HEK293T (cell line): ENCODE measurements around the gene CORT.
A peak's percentile ranks its signal among the peaks of the same experiment; 100 is the strongest.
"Not testable (repeated sequence)": the region's sequence is repeated elsewhere in the genome, so short reads cannot be mapped to it uniquely, and the experiment has no call there.

Source experiments
- CTCF ChIA-PET: fragments of 350-600 bp; formaldehyde crosslinking; extraction: SDS; loops from one replicate; lab custom pipeline; 2021; ENCODE audit warnings: antibody characterized with exemption, inconsistent platforms; lab: Yijun Ruan, JAX
- POLR2A ChIA-PET: fragments of 350-600 bp; formaldehyde crosslinking; extraction: SDS; loops from one replicate; lab custom pipeline; 2020; ENCODE audit warnings: antibody characterized with exemption, inconsistent platforms; lab: Yijun Ruan, JAX
- DNase-seq: peaks from one replicate; pipeline ENCODE4 v3.0.0; 2012; ENCODE audit warnings: mixed read lengths; ENCODE audit errors: extremely low spot score
- ARNT ChIP-seq: fragments of 450-650 bp; IDR thresholded peaks from 2 replicates; pipeline ENCODE4 v1.6.1; 2017; ENCODE audit warnings: mild to moderate bottlenecking
- BHLHE40 ChIP-seq: fragments of 450-650 bp; IDR thresholded peaks from 2 replicates; pipeline ENCODE4 v1.6.1; 2016; ENCODE audit warnings: mild to moderate bottlenecking, moderate library complexity, borderline replicate concordance
- CTBP1 ChIP-seq: fragments of 450-650 bp; IDR thresholded peaks from 2 replicates; pipeline ENCODE4 v1.6.1; 2016; ENCODE audit warnings: borderline replicate concordance
- ELF4 ChIP-seq: fragments of 450-650 bp; IDR thresholded peaks from 2 replicates; pipeline ENCODE4 v1.6.1; 2017; ENCODE audit warnings: antibody characterized with exemption
- FOXA1 ChIP-seq: fragments of 450-650 bp; IDR thresholded peaks from 2 replicates; pipeline ENCODE4 v1.6.1; 2016; ENCODE audit warnings: mild to moderate bottlenecking
- FOXK2 ChIP-seq: fragments of 450-650 bp; IDR thresholded peaks from 2 replicates; pipeline ENCODE4 v1.6.1; 2016; ENCODE audit warnings: mild to moderate bottlenecking
- HDGF ChIP-seq: fragments of 450-650 bp; IDR thresholded peaks from 2 replicates; pipeline ENCODE4 v1.6.1; 2017; ENCODE audit warnings: antibody characterized with exemption, borderline replicate concordance
- L3MBTL2 ChIP-seq: fragments of 450-650 bp; conservative IDR thresholded peaks from 2 replicates; pipeline ENCODE4 v1.6.1; 2016; ENCODE audit warnings: mild to moderate bottlenecking
- LEF1 ChIP-seq: fragments of 450-650 bp; IDR thresholded peaks from 2 replicates; pipeline ENCODE4 v1.6.1; 2017; ENCODE audit warnings: mild to moderate bottlenecking, borderline replicate concordance
- NFRKB ChIP-seq: fragments of 450-650 bp; IDR thresholded peaks from 2 replicates; pipeline ENCODE4 v1.6.1; 2016; ENCODE audit warnings: mild to moderate bottlenecking, moderate library complexity
- SP1 ChIP-seq: fragments of 450-650 bp; IDR thresholded peaks from 2 replicates; pipeline ENCODE4 v1.6.1; 2017
- SUZ12 ChIP-seq: fragments of 450-650 bp; IDR thresholded peaks from 2 replicates; pipeline ENCODE4 v1.6.1; 2016; ENCODE audit warnings: mild to moderate bottlenecking
- TARDBP ChIP-seq: fragments of 450-650 bp; IDR thresholded peaks from 2 replicates; pipeline ENCODE4 v1.6.1; 2016
- ZNF384 ChIP-seq: fragments of 450-650 bp; IDR thresholded peaks from 2 replicates; pipeline ENCODE4 v1.6.1; 2016
- TF ChIP-seq, protein P1 (sequence below): fragments of 450-650 bp; IDR thresholded peaks from 2 replicates; pipeline ENCODE4 v1.6.1; 2016

Gene CORT

DNA sequence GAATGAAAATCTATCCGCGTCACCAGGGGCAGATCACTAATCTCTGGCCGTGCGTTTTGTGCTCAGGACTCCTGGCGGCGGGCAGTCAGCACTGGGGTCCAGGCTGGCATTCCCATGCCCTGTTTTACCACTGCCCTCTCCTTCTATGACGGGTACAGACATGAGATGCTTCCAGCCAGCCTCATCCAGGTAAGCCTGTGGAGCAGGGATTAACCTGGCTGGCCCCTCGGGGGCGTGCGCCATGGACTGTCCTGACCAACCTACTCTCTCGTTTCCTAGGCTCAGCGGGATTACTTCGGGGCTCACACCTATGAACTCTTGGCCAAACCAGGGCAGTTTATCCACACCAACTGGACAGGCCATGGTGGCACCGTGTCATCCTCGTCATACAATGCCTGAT, 30.5 kb upstream of the CORT start:
- TF ChIP-seq CTBP1, result no peak
- TF ChIP-seq FOXK2, result no peak
- TF ChIP-seq ZNF384, result no peak
- TF ChIP-seq TARDBP, result no peak
- TF ChIP-seq, protein P1, sequence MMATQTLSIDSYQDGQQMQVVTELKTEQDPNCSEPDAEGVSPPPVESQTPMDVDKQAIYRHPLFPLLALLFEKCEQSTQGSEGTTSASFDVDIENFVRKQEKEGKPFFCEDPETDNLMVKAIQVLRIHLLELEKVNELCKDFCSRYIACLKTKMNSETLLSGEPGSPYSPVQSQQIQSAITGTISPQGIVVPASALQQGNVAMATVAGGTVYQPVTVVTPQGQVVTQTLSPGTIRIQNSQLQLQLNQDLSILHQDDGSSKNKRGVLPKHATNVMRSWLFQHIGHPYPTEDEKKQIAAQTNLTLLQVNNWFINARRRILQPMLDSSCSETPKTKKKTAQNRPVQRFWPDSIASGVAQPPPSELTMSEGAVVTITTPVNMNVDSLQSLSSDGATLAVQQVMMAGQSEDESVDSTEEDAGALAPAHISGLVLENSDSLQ, result no peak
- DNase-seq, result no peak
- ChIA-PET CTCF (no interaction called here), POLR2A (no interaction called here)

DNA sequence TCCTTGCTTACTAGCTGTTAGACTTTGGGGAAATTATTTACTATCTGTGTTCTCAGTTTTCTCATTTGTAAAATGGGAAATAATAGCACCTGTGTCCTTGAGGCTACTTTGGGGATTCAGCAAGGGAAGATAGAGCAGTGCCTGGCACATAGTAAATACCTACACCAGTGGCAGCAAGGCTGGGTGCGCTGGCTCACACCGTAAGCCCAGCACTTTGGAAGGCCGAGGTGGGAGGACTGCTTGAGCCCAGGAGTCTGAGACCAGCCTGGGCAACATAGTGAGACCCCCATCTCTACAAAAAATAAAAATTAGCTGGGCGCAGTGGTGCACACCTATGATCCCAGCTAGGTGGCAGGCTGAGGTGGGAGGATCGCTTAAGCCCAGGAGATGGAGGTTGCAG, 28.2 kb upstream of the CORT start:
- ChIA-PET CTCF (no interaction called here), POLR2A (interaction anchor here (1.2 kb wide), 1 partner anchor 9 kb away, joined by 3 read pairs; no protein-coding TSS in a partner anchor)
- no peak for DNase-seq
- TF ChIP-seq FOXK2, result no peak
- TF ChIP-seq SP1, result no peak
- TF ChIP-seq, protein P1, result no peak
- no peak for TF ChIP-seq HDGF
- no peak for TF ChIP-seq L3MBTL2
- TF ChIP-seq ELF4, result no peak
- TF ChIP-seq FOXA1, result no peak
- TF ChIP-seq BHLHE40, result no peak
- no peak for TF ChIP-seq SUZ12
- no peak for TF ChIP-seq ARNT
- TF ChIP-seq TARDBP, result no peak

DNA sequence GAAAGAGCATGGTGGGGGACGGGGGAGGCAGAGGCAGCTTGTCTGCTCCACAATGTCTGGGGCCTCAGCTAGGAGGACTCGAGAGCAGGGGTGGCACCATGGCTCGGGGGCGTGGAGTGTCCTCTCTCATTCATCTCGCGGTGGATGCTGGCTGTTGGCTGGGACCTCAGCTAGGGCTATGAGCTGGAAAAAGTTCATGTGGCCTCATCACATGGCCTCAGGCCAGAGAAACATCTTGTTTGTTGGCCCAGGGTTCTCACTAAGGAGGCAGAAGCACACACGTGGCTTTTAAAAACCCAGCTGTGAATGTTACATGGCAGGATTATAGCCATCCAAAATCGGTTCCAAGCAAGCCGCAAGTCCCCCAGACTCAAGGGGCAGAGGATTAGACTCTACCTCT, 25.8 kb upstream of the CORT start:
- POLR2A ChIA-PET, result interaction anchor here (0.8 kb wide), 1 partner anchor 26 kb away, joined by 3 read pairs; no protein-coding TSS in a partner anchor
- DNase-seq, result no peak
- TF ChIP-seq L3MBTL2, result no peak
- TF ChIP-seq FOXK2, result no peak
- no peak for TF ChIP-seq FOXA1
- no peak for TF ChIP-seq HDGF
- no peak for TF ChIP-seq CTBP1
- TF ChIP-seq SUZ12, result no peak
- no peak for TF ChIP-seq NFRKB
- CTCF ChIA-PET, result interaction anchor here (0.6 kb wide), 1 partner anchor 47 kb away, joined by 4 read pairs; no protein-coding TSS in a partner anchor

DNA sequence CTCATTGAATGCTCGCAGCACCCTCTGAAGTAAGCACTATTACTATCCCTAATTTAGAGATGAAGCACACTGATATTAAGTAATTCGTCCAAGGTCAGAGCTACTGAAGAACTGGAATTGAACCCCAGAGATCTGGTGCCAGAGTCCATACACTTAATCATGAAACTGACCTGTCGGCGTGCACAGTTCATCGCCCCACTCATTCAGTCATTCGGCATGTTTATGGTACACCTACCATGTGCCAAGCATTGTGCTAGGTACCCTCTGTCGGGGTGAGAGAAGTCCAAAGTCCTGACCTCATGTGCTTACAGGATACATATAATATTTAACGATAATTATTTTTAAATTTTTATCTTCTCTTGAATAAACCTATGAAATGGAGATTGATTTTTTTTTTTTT, 25.2 kb upstream of the CORT start:
- CTCF ChIA-PET, result interaction anchor here (0.6 kb wide), 1 partner anchor 47 kb away, joined by 4 read pairs; no protein-coding TSS in a partner anchor
- POLR2A ChIA-PET, result interaction anchor here (0.8 kb wide), 1 partner anchor 26 kb away, joined by 3 read pairs; no protein-coding TSS in a partner anchor
- no peak for DNase-seq
- TF ChIP-seq FOXK2 (no peak), LEF1 (no peak), ELF4 (no peak), L3MBTL2 (no peak), FOXA1 (no peak), SUZ12 (no peak)
- TF ChIP-seq, protein P1, result no peak

DNA sequence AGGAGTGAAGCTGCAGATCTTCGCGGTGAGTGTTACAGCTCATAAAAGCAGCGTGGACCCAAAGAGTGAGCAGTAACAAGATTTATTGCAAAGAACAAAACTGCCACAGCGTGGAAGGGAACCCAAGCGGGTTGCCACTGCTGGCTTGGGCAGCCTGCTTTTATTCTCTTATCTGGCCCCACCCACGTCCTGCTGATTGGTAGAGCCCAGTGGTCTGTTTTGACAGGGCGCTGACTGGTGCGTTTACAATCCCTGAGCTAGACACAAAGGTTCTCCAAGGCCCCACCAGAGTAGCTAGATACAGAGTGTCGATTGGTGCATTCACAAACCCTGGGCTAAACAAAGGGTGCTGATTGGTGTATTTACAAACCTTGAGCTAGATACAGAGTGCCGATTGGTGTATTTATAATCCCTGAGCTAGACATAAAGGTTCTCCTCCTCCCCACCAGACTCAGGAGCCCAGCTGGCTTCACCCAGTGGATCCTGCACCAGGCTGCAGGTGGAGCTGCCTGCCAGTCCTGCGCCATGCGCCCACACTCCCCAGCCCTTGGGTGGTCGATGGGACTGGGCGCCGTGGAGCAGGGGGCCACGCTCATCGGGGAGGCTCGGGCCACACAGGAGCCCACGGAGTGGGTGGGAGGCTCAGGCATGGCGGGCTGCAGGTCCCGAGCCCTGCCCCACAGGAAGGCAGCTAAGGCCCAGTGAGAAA, 23.9 kb upstream of the CORT start:
- POLR2A ChIA-PET, DNase-seq: not testable (repeated sequence)
- TF ChIP-seq, protein P1, result 0 out of 2 replicates have a peak, but pooled peaks have one; percentile 16
- CTCF ChIA-PET, result interaction anchor here (0.6 kb wide), 1 partner anchor 48 kb away, joined by 3 read pairs; no protein-coding TSS in a partner anchor

DNA sequence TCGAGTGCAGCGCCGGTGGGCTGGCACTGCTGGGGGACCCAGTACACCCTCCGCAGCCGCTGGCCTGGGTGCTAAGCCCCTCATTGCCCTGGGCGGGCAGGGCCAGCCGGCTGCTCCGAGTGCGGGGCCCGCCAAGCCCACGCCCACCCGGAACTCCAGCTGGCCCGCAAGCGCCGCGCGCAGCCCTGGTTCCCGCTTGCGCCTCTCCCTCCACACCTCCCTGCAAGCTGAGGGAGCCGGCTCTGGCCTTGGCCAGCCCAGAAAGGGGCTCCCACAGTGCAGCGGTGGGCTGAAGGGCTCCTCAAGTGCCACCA, 23.3 kb upstream of the CORT start:
- CTCF ChIA-PET, DNase-seq, POLR2A ChIA-PET: not testable (repeated sequence)

DNA sequence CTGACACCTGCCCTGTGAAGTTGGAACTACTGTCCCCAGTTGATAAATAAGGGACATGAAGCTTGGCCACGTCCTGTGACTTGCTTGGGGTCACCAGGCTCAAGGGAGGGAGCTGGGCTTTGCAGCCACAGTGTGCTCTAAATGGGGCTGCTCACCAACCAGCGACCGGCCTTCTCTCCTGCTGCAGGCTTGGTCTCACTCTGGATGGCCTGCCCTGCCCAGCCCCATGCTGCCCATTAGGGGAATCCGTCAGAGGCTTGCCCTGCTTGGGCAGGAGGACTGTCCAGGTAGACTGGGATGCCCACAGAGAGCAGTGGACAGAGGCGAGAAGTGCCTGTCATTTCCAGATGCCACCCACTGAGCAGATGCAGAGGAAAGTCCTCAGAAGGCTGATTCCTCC, 20.8 kb upstream of the CORT start:
- TF ChIP-seq, protein P1, result no peak
- TF ChIP-seq NFRKB (no peak), ARNT (no peak)
- ChIA-PET CTCF (interaction anchor here (0.6 to 3.3 kb wide), 6 partner anchors 23 to 644 kb away, joined by 3 to 32 read pairs (median 3); no protein-coding TSS in a partner anchor), POLR2A (interaction anchor here (0.8 to 3.4 kb wide), 4 partner anchors 29 to 219 kb away, joined by 3 to 26 read pairs (median 6); partner anchors contain the start of genes DFFA, KIF1B and PGD)
- no peak for DNase-seq
